ENCODE results near the gene ISG15. TPM values are rescaled to one million over a fixed set of nuclear protein-coding genes. Genes with fewer than 3 reads are reported as not detected.

The ISG15 gene
- total and polyA plus RNA-seq, 9 of the 15 experiments (the other 6 are each of a cell fraction or from before 2014, with no cell fraction given): 0.40 to 58.3 (median 12.2) TPM

DNA sequence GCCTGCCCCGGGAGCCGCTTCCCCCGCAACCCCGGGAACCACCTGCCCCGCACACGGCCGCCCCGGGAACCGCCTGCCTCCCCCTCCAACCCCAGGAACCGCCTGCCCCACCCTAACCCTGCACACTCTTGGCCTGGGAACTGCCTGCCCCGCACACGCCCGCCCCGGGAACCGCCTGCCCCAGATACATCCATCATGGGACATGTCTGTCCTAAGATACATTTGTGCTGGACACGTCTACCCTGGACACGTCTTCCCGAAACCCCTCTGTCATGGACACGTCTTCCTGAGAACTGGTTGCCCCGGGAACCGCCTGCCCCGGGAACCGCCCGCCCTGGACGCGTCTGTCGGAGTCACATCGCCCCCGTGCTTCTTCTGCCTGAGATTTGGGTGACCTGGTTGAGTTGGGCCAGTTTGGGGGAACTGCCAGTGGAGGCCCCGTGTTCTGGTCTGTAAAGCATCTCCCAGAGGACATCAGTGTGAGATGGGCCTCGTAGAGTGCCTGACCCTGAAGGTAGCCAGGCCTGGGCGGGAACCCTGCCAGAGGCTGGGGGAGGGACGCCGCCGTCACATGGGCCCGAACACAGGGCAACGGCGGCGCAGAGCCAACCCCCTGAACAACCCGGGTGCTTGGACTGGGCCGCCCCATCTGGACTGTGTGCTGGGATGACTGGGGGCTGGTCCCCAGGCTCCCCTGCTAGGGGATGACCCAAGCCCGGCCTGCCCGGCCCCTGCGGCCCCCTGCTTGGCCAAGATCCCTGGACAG, 35.0 kb upstream of the ISG15 start (continued):
- TF ChIP-seq HOMEZ (CRISPR knock-in tag; IDR thresholded peaks at IDR 0.05) (no peak), ZNF668 (CRISPR knock-in tag; IDR thresholded peaks at IDR 0.05) (no peak), NFIC (IDR thresholded peaks at IDR 0.05) (peak; percentile 55; the same call in 1 of the 2 replicates), ETV5 (CRISPR knock-in tag; IDR thresholded peaks at IDR 0.05; ENCODE audit: low read depth) (0 out of 2 replicates have a peak, but pooled peaks have one; percentile 26), MECOM (CRISPR knock-in tag; IDR thresholded peaks at IDR 0.05) (no peak), NRF1 (conservative IDR thresholded peaks at IDR 0.05 in 1 of 2, IDR thresholded peaks at IDR 0.05 in 1 of 2) (peak in 1 of 2 experiments; percentile 16; a peak in 1 of 4 replicates), DPF2 (IDR thresholded peaks at IDR 0.05) (0 out of 2 replicates have a peak, but pooled peaks have one; percentile 19), KDM4B (IDR thresholded peaks at IDR 0.05; ENCODE audit: borderline replicate concordance in 2 of 2, low read depth in 1 of 2) (no peak), HDAC3 (IDR thresholded peaks at IDR 0.05; ENCODE audit: borderline replicate concordance, partially characterized antibody) (no peak), BRF1 (IDR thresholded peaks at IDR 0.05; ENCODE audit: borderline replicate concordance, extremely low read depth, insufficient read length) (no peak), ZNF76 (CRISPR knock-in tag; IDR thresholded peaks at IDR 0.05; ENCODE audit: borderline replicate concordance) (no peak)
- TF ChIP-seq, protein P1, sequence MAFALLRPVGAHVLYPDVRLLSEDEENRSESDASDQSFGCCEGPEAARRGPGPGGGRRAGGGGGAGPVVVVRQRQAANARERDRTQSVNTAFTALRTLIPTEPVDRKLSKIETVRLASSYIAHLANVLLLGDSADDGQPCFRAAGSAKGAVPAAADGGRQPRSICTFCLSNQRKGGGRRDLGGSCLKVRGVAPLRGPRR (CRISPR knock-in tag; IDR thresholded peaks at IDR 0.05): no peak
